Measurements from ENCODE around the gene VPS72.

Gene VPS72

DNA sequence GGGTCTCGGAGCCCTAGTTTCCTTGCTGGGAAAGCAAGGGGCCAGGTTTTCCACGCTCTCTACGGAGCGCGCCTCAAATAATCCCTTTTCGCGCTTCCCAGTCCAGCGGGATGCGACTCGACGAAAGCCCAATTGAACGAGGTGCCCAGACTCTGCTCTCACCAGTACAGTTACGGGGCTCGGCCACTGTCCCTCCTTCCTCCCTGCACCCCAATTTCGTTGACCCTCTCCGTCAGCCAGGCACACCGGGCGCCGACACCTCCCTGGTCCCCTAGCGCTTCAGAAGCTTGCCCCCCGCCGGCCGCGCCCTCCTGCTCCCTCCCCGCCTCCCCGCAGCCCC is 44.0 kb downstream of the VPS72 start:
- no peak for DNase-seq (ENCODE audit: low read depth)
- peak overlapping the region; percentile 65 for H3K4me3 ChIP-seq (ENCODE audit: control insufficient read depth, low read depth, low read length)
- no peak for TF ChIP-seq CTCF (IDR thresholded peaks at IDR 0.05; ENCODE audit: control insufficient read depth, insufficient read depth, low read depth, low read length, missing control alignments)

DNA sequence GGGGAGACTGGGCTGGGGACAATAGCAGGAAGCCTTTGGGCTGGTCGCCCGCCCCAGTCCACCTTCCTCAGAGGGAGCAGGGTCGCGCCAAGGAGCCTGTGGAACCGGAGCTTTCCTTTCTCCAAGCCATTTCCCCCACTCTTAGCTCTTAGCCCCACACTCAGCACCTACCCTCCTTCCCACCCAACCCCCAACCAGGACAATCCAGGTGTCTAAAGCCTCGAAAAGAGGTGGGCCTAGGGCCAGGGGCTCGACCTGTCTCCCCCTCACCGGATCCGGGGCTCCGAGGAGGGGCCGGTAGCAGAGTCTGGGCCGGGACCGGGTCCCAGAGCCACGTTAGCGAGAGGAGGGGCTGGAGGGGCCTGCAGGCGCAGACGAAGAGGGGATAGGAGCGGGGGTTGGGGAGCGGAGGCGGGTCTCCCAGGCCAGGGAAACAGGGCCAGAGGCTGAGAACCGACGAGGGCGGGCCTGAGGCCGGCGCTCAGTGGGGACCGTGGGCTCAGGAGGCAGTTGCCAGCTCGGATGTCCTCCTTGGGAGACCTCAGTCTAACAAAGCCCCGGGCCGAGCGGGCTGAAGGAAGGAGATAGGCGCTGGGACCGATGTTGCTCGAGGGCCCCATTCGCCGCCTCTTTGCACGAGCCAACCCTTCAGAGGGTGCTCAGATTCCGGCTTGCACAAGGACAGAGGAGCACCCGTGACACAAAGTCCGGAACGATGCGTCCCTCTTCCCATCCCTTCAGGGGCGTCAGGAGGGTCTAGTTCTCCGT is 44.5 kb downstream of the VPS72 start:
- no peak for TF ChIP-seq CTCF (IDR thresholded peaks at IDR 0.05; ENCODE audit: control insufficient read depth, insufficient read depth, low read depth, low read length, missing control alignments)
- no peak for DNase-seq (ENCODE audit: low read depth)
- peak overlapping the region; percentile 65 for H3K4me3 ChIP-seq (ENCODE audit: control insufficient read depth, low read depth, low read length)

DNA sequence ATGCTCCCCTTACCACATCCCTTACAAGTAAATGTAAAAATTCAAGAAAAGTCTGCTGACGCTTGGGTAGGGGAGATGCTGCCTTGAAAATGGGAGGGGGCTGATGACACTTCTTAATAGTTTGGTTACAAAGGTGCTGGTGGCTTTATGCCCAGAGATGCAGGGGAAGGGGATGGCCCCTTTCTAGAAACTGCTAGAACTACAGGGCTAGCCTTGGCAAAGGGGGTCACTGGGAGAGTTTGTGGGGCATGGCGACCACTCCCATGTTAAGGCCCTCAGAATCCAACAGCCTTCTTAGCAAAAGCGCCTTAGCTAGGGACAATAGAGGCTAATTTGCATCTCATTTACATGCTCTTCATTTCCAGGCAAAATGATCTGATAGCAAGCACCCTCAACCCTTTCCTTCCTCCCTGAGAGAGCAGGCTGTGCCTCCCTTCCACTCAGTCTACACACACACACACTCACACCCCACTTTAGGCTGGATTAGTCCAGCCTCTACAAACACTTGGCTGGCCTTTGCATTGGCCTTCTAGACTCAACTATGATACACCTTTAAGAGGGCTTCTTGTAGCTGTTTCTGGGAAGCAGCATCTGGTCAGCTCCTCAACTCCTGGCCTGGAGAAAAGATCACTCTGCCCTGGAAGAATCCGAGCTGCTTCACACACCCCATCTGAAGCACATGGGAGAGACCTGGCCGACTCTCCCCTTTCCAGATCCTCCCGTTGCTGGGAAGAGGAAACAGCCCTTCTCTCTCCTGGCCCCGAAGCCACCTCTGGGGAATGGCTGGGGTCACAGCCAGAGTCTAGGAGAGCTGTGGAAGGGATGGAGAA is 45.3 kb downstream of the VPS72 start:
- H3K4me3 ChIP-seq (ENCODE audit: control insufficient read depth, low read depth, low read length) = no peak overlapping the region
- no peak for DNase-seq (ENCODE audit: low read depth)
- TF ChIP-seq CTCF (IDR thresholded peaks at IDR 0.05; ENCODE audit: control insufficient read depth, insufficient read depth, low read depth, low read length, missing control alignments) = no peak

DNA sequence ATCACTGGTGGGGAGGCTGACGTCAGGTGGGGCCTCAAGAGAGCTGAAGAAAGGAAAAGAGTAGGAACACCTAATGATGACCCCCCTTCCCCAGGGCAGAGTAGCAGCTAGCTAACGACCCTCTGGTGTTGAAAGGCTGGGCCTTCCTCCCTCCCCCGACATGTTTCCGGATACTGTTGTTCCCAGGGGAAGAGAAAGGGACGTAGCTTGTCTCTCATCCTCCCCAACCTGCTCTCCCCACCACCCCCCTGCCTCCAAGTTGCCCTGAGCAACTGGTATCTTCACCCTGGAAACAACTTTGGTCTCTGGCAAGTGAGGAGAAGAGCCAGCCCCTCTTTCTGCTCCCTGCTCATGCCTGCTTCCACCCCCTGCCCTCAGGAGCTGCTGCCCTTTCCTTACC is 46.0 kb downstream of the VPS72 start:
- TF ChIP-seq CTCF (IDR thresholded peaks at IDR 0.05; ENCODE audit: control insufficient read depth, insufficient read depth, low read depth, low read length, missing control alignments) = no peak
- H3K4me3 ChIP-seq (ENCODE audit: control insufficient read depth, low read depth, low read length) = no peak overlapping the region
- DNase-seq (ENCODE audit: low read depth) = no peak

GRCh38 chr1:151143057-151143435 is 47.0 kb downstream of the VPS72 start:
- H3K4me3 ChIP-seq (ENCODE audit: control insufficient read depth, low read depth, low read length) = no peak overlapping the region
- no peak for TF ChIP-seq CTCF (IDR thresholded peaks at IDR 0.05; ENCODE audit: control insufficient read depth, insufficient read depth, low read depth, low read length, missing control alignments)
- DNase-seq (ENCODE audit: low read depth) = no peak

- no peak for DNase-seq (ENCODE audit: low read depth)
- H3K4me3 ChIP-seq (ENCODE audit: control insufficient read depth, low read depth, low read length) = no peak overlapping the region
- TF ChIP-seq CTCF (IDR thresholded peaks at IDR 0.05; ENCODE audit: control insufficient read depth, insufficient read depth, low read depth, low read length, missing control alignments) = no peak
These were observed 47.5 kb downstream of the VPS72 start for GRCh38 chr1:151142411-151143056.
